SK-N-SH (cell line): ENCODE measurements around the gene SDR42E1. TPM values are rescaled to one million over a fixed set of nuclear protein-coding genes. Genes with fewer than 3 reads are reported as not detected.

Experiments
- CTCF ChIA-PET: fragments of 300-600, 350-600 bp; formaldehyde crosslinking; extraction: SDS; loops from one replicate; lab custom pipeline; 2021; lab: Yijun Ruan, JAX
- POLR2A ChIA-PET: fragments of 350-600 bp; sonication (Branson Sonifier 250); formaldehyde crosslinking; extraction: SDS; loops from one replicate; lab custom pipeline; 2020; ENCODE audit warnings: antibody characterized with exemption, inconsistent platforms; lab: Yijun Ruan, JAX
- DNase-seq: peaks from one replicate; pipeline ENCODE4 v3.0.0; 2012
- H2AFZ ChIP-seq: fragments of 200-600 bp; sonication (generic); 2 replicates; pipeline ENCODE4 v1.8.1; 2016; ENCODE audit warnings: antibody characterized with exemption, mild to moderate bottlenecking, low read depth
- H3F3A ChIP-seq: fragments of 200-600 bp; sonication (generic); replicated peaks from 2 replicates; pipeline ENCODE3; 2016; ENCODE audit warnings: antibody characterized with exemption, mild to moderate bottlenecking; ENCODE audit not compliant: insufficient read depth
- H3K27ac ChIP-seq, 2 experiments: fragments of 200-500 bp in 1 of 2; fragments of 200-600 bp in 1 of 2; sonication (Bioruptor generic) in 1 of 2; sonication (generic), shearing (Covaris generic) in 1 of 2; 2 replicates each; pipeline versions ENCODE4 v1.5.1 to v1.6.1; 2014 to 2016; ENCODE audit warnings: low read depth in 2 of 2, inconsistent platforms in 1 of 2, low read length in 1 of 2, mild to moderate bottlenecking in 1 of 2, mixed read lengths in 1 of 2
- H3K27me3 ChIP-seq: fragments of 200-600 bp; sonication (generic), shearing (Covaris generic); 2 replicates; pipeline ENCODE4 v1.6.1; 2016; ENCODE audit warnings: mixed run types; ENCODE audit not compliant: insufficient read depth
- H3K36me3 ChIP-seq, 2 experiments: fragments of 200-500 bp in 1 of 2; fragments of 200-600 bp in 1 of 2; sonication (Bioruptor generic) in 1 of 2; sonication (generic) in 1 of 2; replicated peaks in 1 of 2; 2 replicates each; pipeline versions ENCODE3 to v1.5.1; 2014 to 2016; ENCODE audit warnings: low read length in 1 of 2, mild to moderate bottlenecking in 1 of 2; ENCODE audit not compliant: insufficient read depth in 2 of 2, control insufficient read depth in 1 of 2
- H3K4me1 ChIP-seq, 2 experiments: fragments of 200-500 bp in 1 of 2; fragments of 200-600 bp in 1 of 2; sonication (Bioruptor generic) in 1 of 2; sonication (generic), shearing (Covaris generic) in 1 of 2; 2 replicates each; pipeline versions ENCODE4 v1.5.1 to v1.6.1; 2014 to 2016; ENCODE audit warnings: low read depth in 1 of 2, low read length in 1 of 2, mixed run types in 1 of 2; ENCODE audit not compliant: insufficient read depth in 2 of 2, control insufficient read depth in 1 of 2
- H3K4me2 ChIP-seq: fragments of 200-600 bp; sonication (generic), shearing (Covaris generic); 2 replicates; pipeline ENCODE4 v1.6.1; 2017; ENCODE audit warnings: mixed run types
- H3K4me3 ChIP-seq, 2 experiments: fragments of 200-500 bp in 1 of 2; fragments of 200-600 bp in 1 of 2; sonication (Bioruptor generic) in 1 of 2; sonication (generic), shearing (Covaris generic) in 1 of 2; 2 replicates each; pipeline versions ENCODE4 v1.5.1 to v1.8.1; 2014 to 2016; ENCODE audit warnings: low read depth in 2 of 2, inconsistent platforms in 1 of 2, low read length in 1 of 2, mild to moderate bottlenecking in 1 of 2, mixed read lengths in 1 of 2, moderate library complexity in 1 of 2
- H3K79me2 ChIP-seq: fragments of 200-600 bp; sonication (generic); 2 replicates; pipeline ENCODE4 v1.8.1; 2017; ENCODE audit warnings: mild to moderate bottlenecking; ENCODE audit not compliant: insufficient read depth
- H3K9ac ChIP-seq: fragments of 200-600 bp; sonication (generic); 2 replicates; pipeline ENCODE4 v1.6.1; 2017; ENCODE audit warnings: mixed run types
- H3K9me2 ChIP-seq: fragments of 200-600 bp; sonication (generic); 2 replicates; pipeline ENCODE4 v1.6.1; 2017; ENCODE audit warnings: mixed run types
- H3K9me3 ChIP-seq: fragments of 200-600 bp; sonication (generic); 2 replicates; pipeline ENCODE4 v1.6.1; 2017; ENCODE audit warnings: mixed run types, mild to moderate bottlenecking, moderate library complexity
- H4K20me1 ChIP-seq: fragments of 200-600 bp; sonication (generic); 2 replicates; pipeline ENCODE4 v1.6.1; 2017; ENCODE audit warnings: mild to moderate bottlenecking, mixed run types; ENCODE audit not compliant: insufficient read depth
- CHD2 ChIP-seq: fragments of 150-350 bp; IDR thresholded peaks from 2 replicates; pipeline ENCODE4 v1.6.1; 2018; ENCODE audit warnings: low read length; ENCODE audit not compliant: partially characterized antibody
- EZH2phosphoT487 ChIP-seq: fragments of 200-600 bp; sonication (generic); IDR thresholded peaks from 2 replicates; pipeline ENCODE4 v1.6.1; 2017; ENCODE audit warnings: low read depth, mixed run types, mild to moderate bottlenecking, antibody characterized with exemption, moderate library complexity, borderline replicate concordance
- FOSL2 ChIP-seq: IDR thresholded peaks from 2 replicates; pipeline ENCODE4 v1.4.0; 2012; ENCODE audit warnings: low read depth, mild to moderate bottlenecking, moderate library complexity, borderline replicate concordance
- FOXJ3 ChIP-seq: sonication (generic); formaldehyde crosslinking; IDR thresholded peaks from 2 replicates; pipeline ENCODE4 v1.5.1; 2020; ENCODE audit warnings: mild to moderate bottlenecking, missing genetic modification reagents
- GABPA ChIP-seq: IDR thresholded peaks from 2 replicates; pipeline ENCODE4 v1.4.0; 2012; ENCODE audit warnings: low read depth, mild to moderate bottlenecking
- GATA2 ChIP-seq: sonication (generic); formaldehyde crosslinking; IDR thresholded peaks from 2 replicates; pipeline ENCODE4 v1.5.0; 2020; ENCODE audit warnings: mild to moderate bottlenecking, missing genetic modification reagents
- IRF3 ChIP-seq: fragments of 150-350 bp; IDR thresholded peaks from 2 replicates; pipeline ENCODE4 v1.6.1; 2016; ENCODE audit warnings: mild to moderate bottlenecking, low read depth, low read length
- MAX ChIP-seq: IDR thresholded peaks from 2 replicates; pipeline ENCODE4 v1.4.0; 2012; ENCODE audit warnings: low read depth
- MXI1 ChIP-seq: IDR thresholded peaks from 2 replicates; pipeline ENCODE4 v1.6.1; 2012; ENCODE audit warnings: mild to moderate bottlenecking, low read depth, low read length, improper control_type of control experiment
- NFIC ChIP-seq: IDR thresholded peaks from 2 replicates; pipeline ENCODE4 v1.4.0; 2012; ENCODE audit warnings: borderline replicate concordance
- NRF1 ChIP-seq: IDR thresholded peaks from 2 replicates; pipeline ENCODE4 v1.6.1; 2012; ENCODE audit warnings: low read depth, mild to moderate bottlenecking, low read length
- POLR2AphosphoS5 ChIP-seq: IDR thresholded peaks from 2 replicates; pipeline ENCODE4 v1.6.1; 2012; ENCODE audit warnings: low read depth, low read length
- RAD21 ChIP-seq: IDR thresholded peaks from 2 replicates; pipeline ENCODE4 v1.6.1; 2012; ENCODE audit warnings: mild to moderate bottlenecking, low read length
- RFX5 ChIP-seq: IDR thresholded peaks from 2 replicates; pipeline ENCODE4 v1.6.1; 2012; ENCODE audit warnings: mild to moderate bottlenecking, improper control_type of control experiment, low read length
- RXRA ChIP-seq: IDR thresholded peaks from 2 replicates; pipeline ENCODE4 v1.4.0; 2012; ENCODE audit warnings: low read depth, mild to moderate bottlenecking, borderline replicate concordance
- SIN3A ChIP-seq: IDR thresholded peaks from 2 replicates; pipeline ENCODE4 v1.6.1; 2012; ENCODE audit warnings: low read depth, mild to moderate bottlenecking, low read length, moderate library complexity, borderline replicate concordance
- TAF1 ChIP-seq: IDR thresholded peaks from 2 replicates; pipeline ENCODE4 v1.6.1; 2012; ENCODE audit warnings: low read depth, mild to moderate bottlenecking, low read length, moderate library complexity, borderline replicate concordance
- TCF12 ChIP-seq: IDR thresholded peaks from 2 replicates; pipeline ENCODE4 v1.4.0; 2012
- TEAD4 ChIP-seq: IDR thresholded peaks from 2 replicates; pipeline ENCODE4 v1.4.0; 2012; ENCODE audit warnings: mild to moderate bottlenecking, borderline replicate concordance; ENCODE audit not compliant: insufficient read depth
- USF1 ChIP-seq: IDR thresholded peaks from 2 replicates; pipeline ENCODE4 v1.4.0; 2012; ENCODE audit warnings: low read depth, borderline replicate concordance
- YY1 ChIP-seq: IDR thresholded peaks from 2 replicates; pipeline ENCODE4 v1.4.0; 2012; ENCODE audit warnings: low read depth, mild to moderate bottlenecking
- WGBS: methylation state at CpG from one replicate; pipeline ENCODE4 v1.1.6; 2017; ENCODE audit warnings: low lambda C conversion rate; 5-methylcytosine and 5-hydroxymethylcytosine counted together
- polyA plus RNA-seq, 3 experiments: library from polyadenylated mRNA; depleted of rRNA; stranded (reverse); fragments of >200 nt; gene quantifications; 2 replicates each; pipeline ENCODE4 v1.2.3, GENCODE V29; 2012

Gene SDR42E1
- polyA plus RNA-seq, 1 of the 3 experiments (the other 2 are of a cell fraction), result not detected

DNA sequence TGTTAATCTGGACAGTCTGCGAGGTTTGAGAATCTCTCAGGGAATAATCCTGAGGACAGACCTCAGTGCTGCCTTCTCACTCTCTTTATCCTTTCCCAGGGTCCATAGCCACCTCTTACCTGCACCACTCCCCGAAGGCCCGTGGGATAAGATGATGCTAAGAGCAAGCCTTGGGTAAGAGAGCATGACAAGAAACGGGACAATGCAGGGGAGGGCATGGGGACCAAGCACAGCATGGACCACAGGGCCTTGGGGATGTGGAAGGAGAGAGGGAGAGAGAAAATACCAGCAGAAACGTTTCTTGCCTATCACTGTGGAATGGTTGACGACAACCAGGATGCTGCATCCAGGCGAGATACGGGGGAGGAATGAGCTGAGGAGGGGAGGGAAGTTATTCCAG, 8.3 kb upstream of the SDR42E1 start:
- Histone ChIP-seq H3K4me2 (no peak overlapping the region), H3K27me3 (peaks cover 10% of the 10 kb centered on the region; the same call in 1 of the 2 replicates), H3K27ac (no peak overlapping the region), H4K20me1 (no peaks in the 10 kb centered on the region), H3K4me3 (no peak overlapping the region), H2AFZ (no peak overlapping the region), H3K79me2 (no peaks in the 10 kb centered on the region), H3K36me3 (no peaks in the 10 kb centered on the region), H3F3A (no peaks in the 10 kb centered on the region), H3K9me3 (no peaks in the 10 kb centered on the region), H3K9me2 (no peaks in the 10 kb centered on the region)
- no peak for DNase-seq
- CTCF ChIA-PET, result no interaction called here
- WGBS, result under 1% methylated on average over 8 of the region's 8 CpGs
- TF ChIP-seq FOSL2 (no peak), YY1 (no peak), GATA2 (CRISPR knock-in tag) (no peak), USF1 (no peak), GABPA (no peak), TAF1 (no peak), EZH2phosphoT487 (no peak), MXI1 (no peak), IRF3 (no peak), FOXJ3 (CRISPR knock-in tag) (no peak), TCF12 (no peak), MAX (no peak), RFX5 (no peak), RXRA (no peak), SIN3A (no peak), CHD2 (no peak)
- TF ChIP-seq, all 33 proteins: peak for 0
- POLR2A ChIA-PET, result no interaction called here
- no peak overlapping the region for H3K9ac ChIP-seq
- no peaks in the 10 kb centered on the region for H3K4me1 ChIP-seq

DNA sequence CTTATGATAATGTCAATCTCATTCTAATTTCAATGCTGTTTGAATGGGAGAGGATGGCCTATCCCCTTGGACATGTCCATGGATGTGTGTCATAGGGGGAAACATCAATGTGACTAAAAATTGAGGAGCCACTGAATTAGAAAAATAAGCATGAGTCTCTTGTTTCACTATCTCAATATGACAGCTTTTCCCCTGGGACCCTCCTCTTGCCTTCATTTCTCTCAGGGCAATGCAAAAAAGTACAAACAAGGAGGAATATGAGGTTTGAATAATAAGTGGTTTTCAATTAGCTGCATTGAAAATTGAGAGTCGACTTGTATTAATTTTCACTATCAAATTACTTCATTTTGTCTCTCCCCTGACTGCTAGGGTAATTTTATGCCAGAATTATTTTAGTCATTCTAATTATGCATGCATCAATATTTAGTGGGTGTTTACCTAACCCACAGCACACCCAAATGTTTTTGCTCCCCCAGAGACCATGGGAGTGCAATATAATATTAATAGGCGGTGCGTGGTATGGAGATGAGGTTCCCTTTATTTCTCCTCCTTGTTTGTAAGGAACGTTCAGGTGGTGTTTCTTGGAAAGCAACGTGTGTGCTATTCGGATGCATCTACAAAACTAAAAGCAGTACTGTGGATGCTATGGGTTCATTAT, 6.8 kb upstream of the SDR42E1 start:
- H3K4me2 ChIP-seq, result no peak overlapping the region
- H3K4me1 ChIP-seq, result no peaks in the 10 kb centered on the region
- 16% methylated on average over 6 of the region's 6 CpGs for WGBS
- no peaks in the 10 kb centered on the region for H3F3A ChIP-seq
- H3K36me3 ChIP-seq, result no peaks in the 10 kb centered on the region
- H3K4me3 ChIP-seq, result no peak overlapping the region
- no peaks in the 10 kb centered on the region for H3K79me2 ChIP-seq
- H2AFZ ChIP-seq, result no peak overlapping the region
- H3K27ac ChIP-seq, result no peak overlapping the region
- TF ChIP-seq RAD21 (no peak), YY1 (no peak), NFIC (no peak), GABPA (no peak), IRF3 (no peak), TEAD4 (no peak), NRF1 (no peak), SIN3A (no peak), POLR2AphosphoS5 (no peak), RFX5 (no peak)
- TF ChIP-seq, all 33 proteins: peak for 0
- Histone ChIP-seq H3K9me3 (no peaks in the 10 kb centered on the region), H3K27me3 (peaks cover under 1% of the 10 kb centered on the region; the same call in 1 of the 2 replicates), H4K20me1 (no peaks in the 10 kb centered on the region), H3K9ac (no peak overlapping the region), H3K9me2 (no peaks in the 10 kb centered on the region)
- no peak for DNase-seq
- ChIA-PET CTCF (no interaction called here), POLR2A (no interaction called here)
